ENCODE measurements around the gene AGO1.

- TF ChIP-seq CTCF (IDR thresholded peaks at IDR 0.05): no peak
- TF ChIP-seq TP53 (CRISPR knock-in tag; IDR thresholded peaks at IDR 0.05): no peak
- TF ChIP-seq, protein P1, sequence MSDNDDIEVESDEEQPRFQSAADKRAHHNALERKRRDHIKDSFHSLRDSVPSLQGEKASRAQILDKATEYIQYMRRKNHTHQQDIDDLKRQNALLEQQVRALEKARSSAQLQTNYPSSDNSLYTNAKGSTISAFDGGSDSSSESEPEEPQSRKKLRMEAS (IDR thresholded peaks at IDR 0.05): no peak
- no peak for TF ChIP-seq ELK1 (IDR thresholded peaks at IDR 0.05; ENCODE audit: low read depth, low read length)
- TF ChIP-seq ESRRA (IDR thresholded peaks at IDR 0.05; ENCODE audit: borderline replicate concordance, low read length): no peak
These were observed 22.3 kb upstream of the AGO1 start for GRCh38 chr1:35860696-35861095.

Data from A549 (cell line).